ENCODE results near the gene TRMT112.
A peak's percentile ranks its signal among the peaks of the same experiment; 100 is the strongest.

Gene TRMT112

GRCh38 chr11:64351136-64351631 is 33.8 kb upstream of the TRMT112 start:
- in situ Hi-C loops (cut with HindIII; ENCODE audit: low sequenced_read_pairs), result no loop called here
- H3K4me3 ChIP-seq (ENCODE audit: low read depth, low read length), result no peak overlapping the region
- DNase-seq (ENCODE audit: low read depth), result no peak

GRCh38 chr11:64349404-64349803 is 32.0 kb upstream of the TRMT112 start:
- no peak for DNase-seq (ENCODE audit: low read depth)
- in situ Hi-C loops (cut with HindIII; ENCODE audit: low sequenced_read_pairs), result no loop called here
- no peak overlapping the region for H3K4me3 ChIP-seq (ENCODE audit: low read depth, low read length)
- no peak for TF ChIP-seq CTCF (IDR thresholded peaks at IDR 0.05; ENCODE audit: low read depth, low read length, missing control alignments)

More at GRCh38 chr11:64351136-64351631, 33.8 kb upstream of the TRMT112 start:
- TF ChIP-seq CTCF (IDR thresholded peaks at IDR 0.05; ENCODE audit: low read depth, low read length, missing control alignments), result no peak

- in situ Hi-C loops (cut with HindIII; ENCODE audit: low sequenced_read_pairs), result no loop called here
- no peak overlapping the region for H3K4me3 ChIP-seq (ENCODE audit: low read depth, low read length)
- no peak for TF ChIP-seq CTCF (IDR thresholded peaks at IDR 0.05; ENCODE audit: low read depth, low read length, missing control alignments)
- no peak for DNase-seq (ENCODE audit: low read depth)
Measured at GRCh38 chr11:64349025-64349387, 31.6 kb upstream of the TRMT112 start.

GRCh38 chr11:64348383-64349024 is 31.1 kb upstream of the TRMT112 start:
- no peak for TF ChIP-seq CTCF (IDR thresholded peaks at IDR 0.05; ENCODE audit: low read depth, low read length, missing control alignments)
- peak; percentile 43 for DNase-seq (ENCODE audit: low read depth)
- no peak overlapping the region for H3K4me3 ChIP-seq (ENCODE audit: low read depth, low read length)
- in situ Hi-C loops (cut with HindIII; ENCODE audit: low sequenced_read_pairs), result no loop called here

GRCh38 chr11:64347193-64347867 is 30.0 kb upstream of the TRMT112 start:
- TF ChIP-seq CTCF (IDR thresholded peaks at IDR 0.05; ENCODE audit: low read depth, low read length, missing control alignments), result no peak
- in situ Hi-C loops (cut with HindIII; ENCODE audit: low sequenced_read_pairs), result no loop called here
- H3K4me3 ChIP-seq (ENCODE audit: low read depth, low read length), result no peak overlapping the region
- DNase-seq (ENCODE audit: low read depth), result no peak

GRCh38 chr11:64344787-64345186 is 27.4 kb upstream of the TRMT112 start:
- no peak overlapping the region for H3K4me3 ChIP-seq (ENCODE audit: low read depth, low read length)
- in situ Hi-C loops (cut with HindIII; ENCODE audit: low sequenced_read_pairs), result no loop called here
- TF ChIP-seq CTCF (IDR thresholded peaks at IDR 0.05; ENCODE audit: low read depth, low read length, missing control alignments), result no peak
- no peak for DNase-seq (ENCODE audit: low read depth)
